ENCODE data around the gene DEDD2.

The DEDD2 gene

DNA sequence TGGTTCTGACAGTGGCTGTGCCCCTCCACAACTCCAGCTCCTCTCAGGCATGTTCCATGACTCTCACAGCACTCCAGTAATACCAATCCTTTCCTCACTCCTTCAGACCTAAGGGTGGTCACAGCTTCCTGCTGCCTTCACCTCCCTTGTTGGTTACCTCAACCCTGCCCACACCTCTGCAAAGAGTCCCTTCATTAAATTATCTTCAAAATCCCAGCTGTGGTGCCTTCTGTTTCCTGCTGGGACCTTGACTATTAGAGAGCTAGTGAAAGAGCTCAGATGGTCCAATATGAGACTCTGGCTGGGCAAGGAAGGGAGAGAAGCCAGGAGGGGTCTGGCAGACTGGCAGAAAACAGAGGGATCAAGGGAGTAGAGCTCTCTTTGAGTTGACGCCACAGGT lies 26.1 kb downstream of the DEDD2 start:
- H3K4me3 ChIP-seq (replicated peaks; ENCODE audit: insufficient read depth, low read length), result no peak overlapping the region
- H3K27me3 ChIP-seq (ENCODE audit: insufficient read depth, poor library complexity, severe bottlenecking), result no peaks in the 10 kb centered on the region
- DNase-seq (ENCODE audit: low read depth in 1 of 2, low spot score in 1 of 2), result no peak
- H3K27ac ChIP-seq (replicated peaks), result no peak overlapping the region
- TF ChIP-seq, protein P1, sequence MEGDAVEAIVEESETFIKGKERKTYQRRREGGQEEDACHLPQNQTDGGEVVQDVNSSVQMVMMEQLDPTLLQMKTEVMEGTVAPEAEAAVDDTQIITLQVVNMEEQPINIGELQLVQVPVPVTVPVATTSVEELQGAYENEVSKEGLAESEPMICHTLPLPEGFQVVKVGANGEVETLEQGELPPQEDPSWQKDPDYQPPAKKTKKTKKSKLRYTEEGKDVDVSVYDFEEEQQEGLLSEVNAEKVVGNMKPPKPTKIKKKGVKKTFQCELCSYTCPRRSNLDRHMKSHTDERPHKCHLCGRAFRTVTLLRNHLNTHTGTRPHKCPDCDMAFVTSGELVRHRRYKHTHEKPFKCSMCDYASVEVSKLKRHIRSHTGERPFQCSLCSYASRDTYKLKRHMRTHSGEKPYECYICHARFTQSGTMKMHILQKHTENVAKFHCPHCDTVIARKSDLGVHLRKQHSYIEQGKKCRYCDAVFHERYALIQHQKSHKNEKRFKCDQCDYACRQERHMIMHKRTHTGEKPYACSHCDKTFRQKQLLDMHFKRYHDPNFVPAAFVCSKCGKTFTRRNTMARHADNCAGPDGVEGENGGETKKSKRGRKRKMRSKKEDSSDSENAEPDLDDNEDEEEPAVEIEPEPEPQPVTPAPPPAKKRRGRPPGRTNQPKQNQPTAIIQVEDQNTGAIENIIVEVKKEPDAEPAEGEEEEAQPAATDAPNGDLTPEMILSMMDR (IDR thresholded peaks at IDR 0.05; ENCODE audit: insufficient read depth, low read length), result no peak
- no peak for TF ChIP-seq POLR2AphosphoS5 (IDR thresholded peaks at IDR 0.05; ENCODE audit: low read depth)
- no peak for TF ChIP-seq GABPA (IDR thresholded peaks at IDR 0.05; ENCODE audit: low read depth)
- no peak for TF ChIP-seq SPI1 (IDR thresholded peaks at IDR 0.05; ENCODE audit: borderline replicate concordance, low read depth)
- TF ChIP-seq REST (IDR thresholded peaks at IDR 0.05; ENCODE audit: insufficient replicate concordance, low read depth), result no peak

GRCh38 chr19:42189133-42189532 lies 28.3 kb downstream of the DEDD2 start:
- TF ChIP-seq GABPA (IDR thresholded peaks at IDR 0.05; ENCODE audit: low read depth) (no peak), REST (IDR thresholded peaks at IDR 0.05; ENCODE audit: insufficient replicate concordance, low read depth) (no peak), POLR2AphosphoS5 (IDR thresholded peaks at IDR 0.05; ENCODE audit: low read depth) (no peak), SPI1 (IDR thresholded peaks at IDR 0.05; ENCODE audit: borderline replicate concordance, low read depth) (no peak)
- TF ChIP-seq, protein P1 (IDR thresholded peaks at IDR 0.05; ENCODE audit: insufficient read depth, low read length), result no peak
- no peak overlapping the region for H3K4me3 ChIP-seq (replicated peaks; ENCODE audit: insufficient read depth, low read length)

DNA sequence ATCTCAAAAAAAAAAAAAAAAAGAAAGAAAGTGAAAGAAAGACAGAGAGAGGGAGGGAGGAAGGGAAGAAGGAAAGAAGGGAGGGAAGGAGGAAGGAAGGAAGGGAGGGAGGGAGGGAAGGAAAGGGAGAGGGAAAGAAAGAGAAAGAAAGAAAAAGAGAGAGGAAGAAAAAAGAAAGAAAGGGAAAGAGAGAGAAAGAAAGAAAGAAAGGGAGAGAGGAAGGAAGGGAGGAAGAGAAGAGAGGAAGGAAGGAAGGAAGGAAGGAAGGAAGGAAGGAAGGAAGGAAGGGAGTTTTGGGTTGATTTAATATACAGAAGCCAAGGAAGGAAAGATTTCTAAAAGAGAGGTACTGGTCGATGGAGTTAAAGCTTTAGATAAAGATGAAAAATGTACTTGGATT lies 28.8 kb downstream of the DEDD2 start:
- TF ChIP-seq POLR2AphosphoS5 (IDR thresholded peaks at IDR 0.05; ENCODE audit: low read depth) (no peak), REST (IDR thresholded peaks at IDR 0.05; ENCODE audit: insufficient replicate concordance, low read depth) (no peak), GABPA (IDR thresholded peaks at IDR 0.05; ENCODE audit: low read depth) (no peak), SPI1 (IDR thresholded peaks at IDR 0.05; ENCODE audit: borderline replicate concordance, low read depth) (no peak)
- TF ChIP-seq, protein P1 (IDR thresholded peaks at IDR 0.05; ENCODE audit: insufficient read depth, low read length), result no peak
- no peaks in the 10 kb centered on the region for H3K27me3 ChIP-seq (ENCODE audit: insufficient read depth, poor library complexity, severe bottlenecking)
- H3K27ac ChIP-seq (replicated peaks), result no peak overlapping the region
- no peak for DNase-seq (ENCODE audit: low read depth in 1 of 2, low spot score in 1 of 2)
- H3K4me3 ChIP-seq (replicated peaks; ENCODE audit: insufficient read depth, low read length), result no peak overlapping the region

More at GRCh38 chr19:42189133-42189532, 28.3 kb downstream of the DEDD2 start:
- H3K27ac ChIP-seq (replicated peaks), result no peak overlapping the region
- no peak for DNase-seq (ENCODE audit: low read depth in 1 of 2, low spot score in 1 of 2)
- H3K27me3 ChIP-seq (ENCODE audit: insufficient read depth, poor library complexity, severe bottlenecking), result no peaks in the 10 kb centered on the region

Data from HL-60 (cell line).